HG03135 (cell line): ENCODE results near the gene IST1.

ENCODE experiments used
- ATAC-seq: cut with Tn5 transposase; IDR thresholded peaks from one replicate; pipeline ENCODE4 v1.9.1; 2021; ENCODE audit warnings: mild to moderate bottlenecking, moderate library complexity; ENCODE audit not compliant: unreplicated experiment

Gene IST1

GRCh38 chr16:71961066-71962039, 66.0 kb downstream of the IST1 start:
- peak; percentile 87 for ATAC-seq

DNA sequence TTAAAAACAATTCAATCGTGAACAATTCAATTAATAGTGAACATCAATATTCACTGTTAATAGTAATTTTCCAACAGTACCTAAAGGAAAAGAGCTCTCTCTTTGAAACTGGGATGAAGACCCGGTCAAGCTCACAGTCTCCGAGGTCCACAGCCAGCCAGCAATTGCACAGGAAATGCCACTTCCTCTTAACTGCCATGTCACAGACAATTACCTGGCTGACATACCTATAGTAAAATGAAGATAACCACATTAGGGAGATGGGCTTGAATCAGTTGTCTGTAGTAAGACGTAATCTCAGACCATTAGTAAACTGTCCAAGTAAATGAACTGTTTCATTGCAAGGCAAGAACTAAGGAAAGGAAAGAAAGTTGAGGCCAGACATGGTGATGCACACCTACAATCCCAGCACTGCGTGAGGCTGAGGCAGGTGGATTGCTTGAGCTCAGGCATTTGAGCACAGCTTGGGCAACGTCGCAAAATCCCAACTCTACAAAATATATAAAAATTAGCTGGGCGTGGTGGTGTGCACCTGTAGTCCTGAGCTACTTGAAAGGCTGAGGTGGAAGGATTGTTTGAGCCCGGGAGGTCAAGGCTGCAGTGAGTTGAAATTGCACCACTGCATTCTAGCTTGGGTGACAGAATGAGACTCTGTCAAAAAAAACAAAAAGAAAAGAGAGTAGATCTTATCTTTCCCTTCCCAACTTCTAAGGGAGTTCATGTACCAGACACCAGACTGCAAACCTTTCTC, 68.0 kb downstream of the IST1 start:
- ATAC-seq: no peak

- ATAC-seq: no peak
Measured at GRCh38 chr16:71965223-71965622, 69.9 kb downstream of the IST1 start.

DNA sequence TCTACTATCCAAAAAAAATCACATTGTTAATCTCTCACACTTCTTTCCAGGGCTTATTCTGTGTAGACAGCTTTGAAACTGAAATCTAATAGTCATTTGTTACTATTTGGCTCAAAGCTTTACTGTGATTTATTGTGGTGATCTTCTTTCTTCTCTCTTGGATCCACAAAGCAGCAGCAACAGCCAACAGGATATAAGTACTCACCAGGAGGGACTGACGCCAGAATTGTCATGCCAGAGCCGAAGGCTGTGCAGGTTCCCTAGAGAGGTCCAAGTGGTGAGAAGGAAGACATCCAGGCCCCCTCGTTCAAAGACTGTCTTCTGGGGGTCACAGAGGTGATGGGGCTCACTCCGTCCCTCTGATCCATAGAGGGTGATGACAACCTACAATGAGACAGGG, 71.6 kb downstream of the IST1 start:
- ATAC-seq: no peak

DNA sequence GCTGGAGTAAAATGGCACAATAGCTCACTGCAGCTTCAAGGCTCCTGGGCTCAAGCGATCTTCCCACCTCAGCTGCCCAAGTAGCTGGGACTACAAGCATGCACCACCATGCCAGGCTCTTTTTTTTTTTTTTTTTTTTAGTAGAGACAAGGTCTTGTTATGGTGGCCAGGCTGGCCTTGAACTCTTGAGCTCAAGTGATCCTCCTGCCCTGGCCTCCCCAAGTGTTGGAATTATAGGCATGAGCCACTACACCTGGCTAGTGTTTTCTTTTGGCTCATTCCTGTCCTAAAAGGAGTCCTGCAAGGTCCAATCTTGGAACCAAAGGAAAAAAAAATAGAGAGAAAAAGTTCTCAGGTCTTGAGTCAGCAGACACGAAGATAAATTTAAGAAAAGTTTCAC, 74.0 kb downstream of the IST1 start:
- ATAC-seq: no peak

DNA sequence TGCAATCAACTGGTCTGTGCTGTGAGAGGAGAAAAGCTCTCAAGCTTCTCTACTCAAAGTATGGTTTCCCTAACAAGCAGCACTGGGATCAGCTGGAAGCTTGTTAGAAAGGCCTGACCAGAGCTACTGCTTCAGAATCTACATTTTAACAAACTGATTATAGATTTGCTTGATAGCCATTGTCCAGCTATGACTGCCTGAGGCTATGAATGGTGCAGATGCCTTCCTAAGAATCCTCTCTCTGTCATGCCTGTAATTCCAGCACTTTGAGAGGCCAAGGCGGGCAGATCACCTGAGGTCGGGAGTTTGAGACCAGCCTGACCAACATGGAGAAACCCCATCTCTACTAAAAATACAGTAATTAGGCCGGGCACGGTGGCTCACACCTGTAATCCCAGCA, 76.2 kb downstream of the IST1 start:
- no peak for ATAC-seq

DNA sequence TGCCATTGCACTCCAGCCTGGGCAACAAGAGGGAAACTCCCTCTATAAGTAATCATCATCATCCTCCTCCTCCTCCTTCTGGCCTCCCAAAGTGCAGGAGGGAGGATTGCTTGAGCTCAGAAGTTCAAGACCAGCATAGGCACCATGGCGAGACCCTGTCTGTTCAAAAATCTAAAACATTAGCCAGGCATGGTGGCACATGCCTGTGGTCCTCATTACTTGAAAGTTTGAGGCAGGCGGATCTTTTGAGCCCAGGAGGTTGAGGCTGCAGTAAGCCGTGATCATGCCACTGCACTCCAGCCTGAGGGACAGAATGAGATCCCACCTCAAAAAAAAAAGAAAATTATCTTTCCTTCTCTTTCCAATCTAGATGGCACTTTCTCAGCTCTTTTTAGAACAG, 77.0 kb downstream of the IST1 start:
- no peak for ATAC-seq

DNA sequence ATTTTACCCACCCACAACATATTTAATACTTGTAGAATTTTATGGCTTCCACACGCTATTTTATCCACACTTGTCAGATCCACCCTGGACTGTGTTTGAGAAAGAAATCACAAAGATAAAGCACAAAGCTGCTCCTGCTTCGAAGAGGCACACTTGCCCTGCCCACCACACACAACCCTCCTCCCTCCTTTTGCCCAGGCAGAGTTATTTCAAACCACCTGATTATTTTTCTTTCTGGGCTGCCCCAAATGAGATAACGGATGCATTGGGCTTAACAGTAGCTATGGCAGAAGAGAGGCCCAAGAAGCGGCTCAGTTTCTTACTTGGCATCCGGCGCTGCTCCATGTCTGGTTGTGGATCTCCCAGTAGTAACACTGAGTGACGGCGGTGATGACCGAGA, 77.7 kb downstream of the IST1 start:
- no peak for ATAC-seq

DNA sequence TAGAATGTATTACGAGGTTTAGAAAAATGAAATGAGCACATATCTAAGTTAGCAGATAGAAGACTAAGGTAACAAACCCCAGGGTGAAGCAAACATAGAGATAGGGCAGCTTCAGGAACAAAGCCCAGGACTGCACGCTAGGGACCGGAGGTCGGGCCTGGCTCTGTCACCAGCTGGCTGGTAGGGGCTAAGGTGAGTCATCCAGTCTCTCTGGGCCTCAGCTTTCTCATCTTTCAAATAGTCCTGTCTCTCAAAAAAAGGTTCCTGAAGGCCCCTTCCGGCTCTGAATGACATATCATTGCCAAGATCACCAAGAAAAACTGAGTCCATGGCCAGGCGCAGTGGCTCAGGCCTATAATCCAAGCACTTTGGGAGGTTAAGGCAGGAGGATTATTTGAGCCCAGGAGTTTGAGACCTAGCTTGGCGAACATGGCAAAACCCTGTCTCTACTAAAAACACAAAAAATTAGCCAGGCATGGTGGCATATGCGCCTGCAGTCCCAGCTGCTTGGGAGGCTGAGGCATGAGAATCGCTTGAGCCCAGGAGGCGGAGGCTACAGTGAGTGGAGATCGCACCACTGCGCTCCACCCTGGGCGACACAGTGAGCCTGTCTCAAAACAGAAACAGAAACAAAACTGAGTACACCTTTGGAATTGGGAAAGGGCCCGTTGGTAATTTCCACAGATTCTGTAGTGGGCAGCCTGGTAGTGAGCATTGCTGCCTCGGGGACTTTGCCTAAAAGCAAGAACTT, 78.9 kb downstream of the IST1 start:
- no peak for ATAC-seq
